ENCODE data around the gene AP4S1.

AP4S1 gene

GRCh38 chr14:31110872-31111271 lies 85.4 kb downstream of the AP4S1 start:
- no peak overlapping the region for H3K27ac Mint-ChIP-seq
- peaks cover 66% of the 10 kb centered on the region for H3K36me3 Mint-ChIP-seq (ENCODE audit: low read depth)
- peaks cover 10% of the 10 kb centered on the region for H3K4me1 Mint-ChIP-seq (ENCODE audit: low read depth)
- H3K9me3 Mint-ChIP-seq: no peaks in the 10 kb centered on the region
- H3K4me3 Mint-ChIP-seq: no peak overlapping the region
- H3K27me3 Mint-ChIP-seq: no peaks in the 10 kb centered on the region

DNA sequence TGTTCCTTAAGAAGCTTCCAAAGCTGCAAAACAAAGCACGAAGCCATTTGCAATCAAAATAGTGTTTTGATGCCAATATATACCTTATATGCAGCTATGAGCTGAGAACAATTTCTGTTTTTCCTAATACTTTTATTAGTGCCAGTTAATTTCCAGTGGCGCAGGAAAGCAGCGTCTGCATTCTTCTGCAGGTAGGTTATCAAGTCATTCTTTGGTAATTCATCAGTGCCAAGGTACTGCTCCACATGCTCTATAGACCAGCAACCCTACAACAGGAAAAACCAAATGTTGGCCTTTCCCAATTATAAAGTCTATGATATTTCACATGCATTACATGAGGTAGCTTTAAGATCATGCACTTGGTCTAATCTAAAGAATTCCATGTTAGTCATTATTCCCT lies 88.3 kb downstream of the AP4S1 start:
- H3K9me3 Mint-ChIP-seq: no peaks in the 10 kb centered on the region

GRCh38 chr14:31118892-31119291 lies 93.4 kb downstream of the AP4S1 start:
- Mint-ChIP-seq H3K36me3 (ENCODE audit: low read depth) (peaks cover 75% of the 10 kb centered on the region), H3K4me1 (ENCODE audit: low read depth) (no peaks in the 10 kb centered on the region)

More for the DNA sequence above, 88.3 kb downstream of the AP4S1 start:
- no peaks in the 10 kb centered on the region for H3K4me1 Mint-ChIP-seq (ENCODE audit: low read depth)
- H3K36me3 Mint-ChIP-seq (ENCODE audit: low read depth): peaks cover 76% of the 10 kb centered on the region
- H3K27ac Mint-ChIP-seq: no peak overlapping the region
- no peaks in the 10 kb centered on the region for H3K27me3 Mint-ChIP-seq
- no peak overlapping the region for H3K4me3 Mint-ChIP-seq

DNA sequence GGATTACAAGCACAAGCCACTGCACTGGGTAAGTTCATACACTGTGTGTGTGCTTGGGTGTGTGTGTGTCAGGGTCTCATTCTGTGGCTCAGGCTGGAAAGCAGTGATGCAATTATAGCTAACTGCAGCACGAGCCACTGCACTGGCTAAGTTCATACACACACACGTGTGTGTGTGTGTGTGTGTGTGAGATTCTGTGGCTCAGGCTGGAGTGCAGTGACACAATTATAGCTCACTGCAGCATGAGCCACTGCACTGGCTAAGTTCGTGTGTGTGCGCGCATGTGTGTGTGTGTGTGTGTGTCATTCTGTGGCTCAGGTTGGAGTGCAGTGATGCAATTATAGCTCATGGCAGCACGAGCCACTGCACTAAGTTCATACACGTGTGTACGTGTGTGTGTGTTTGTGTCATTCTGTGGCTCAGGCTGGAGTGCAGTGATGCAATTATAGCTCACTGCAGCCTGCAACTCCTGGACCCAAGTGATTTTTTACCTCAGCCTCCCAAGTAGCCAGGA lies 96.7 kb downstream of the AP4S1 start:
- H3K27me3 Mint-ChIP-seq: no peaks in the 10 kb centered on the region
- H3K27ac Mint-ChIP-seq: no peak overlapping the region
- peaks cover 65% of the 10 kb centered on the region for H3K36me3 Mint-ChIP-seq (ENCODE audit: low read depth)
- peaks cover 11% of the 10 kb centered on the region for H3K4me1 Mint-ChIP-seq (ENCODE audit: low read depth)
- no peak overlapping the region for H3K4me3 Mint-ChIP-seq
- H3K9me3 Mint-ChIP-seq: no peaks in the 10 kb centered on the region

More at GRCh38 chr14:31118892-31119291, 93.4 kb downstream of the AP4S1 start:
- H3K27ac Mint-ChIP-seq: no peak overlapping the region
- H3K27me3 Mint-ChIP-seq: no peaks in the 10 kb centered on the region
- no peak overlapping the region for H3K4me3 Mint-ChIP-seq
- H3K9me3 Mint-ChIP-seq: no peaks in the 10 kb centered on the region

DNA sequence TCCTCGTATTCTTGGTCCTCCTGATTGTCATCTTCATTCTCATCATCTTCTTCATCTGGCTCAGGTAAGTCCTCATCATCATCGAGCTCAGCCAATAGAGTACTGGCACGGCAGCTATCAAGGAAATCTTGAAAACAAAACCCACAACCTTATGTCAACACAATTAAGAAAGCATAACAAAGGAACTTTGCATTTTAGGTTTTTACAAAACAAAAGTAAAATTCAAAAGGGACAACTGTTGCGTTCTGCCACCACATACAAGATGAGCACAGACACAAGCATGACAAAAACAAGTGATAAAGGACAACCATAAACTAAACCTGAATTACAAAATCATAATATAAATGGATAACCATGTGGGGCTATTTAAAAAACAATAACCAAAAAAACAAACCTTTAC lies 97.5 kb downstream of the AP4S1 start:
- no peaks in the 10 kb centered on the region for H3K9me3 Mint-ChIP-seq
- H3K36me3 Mint-ChIP-seq (ENCODE audit: low read depth): peaks cover 66% of the 10 kb centered on the region
- H3K4me1 Mint-ChIP-seq (ENCODE audit: low read depth): peaks cover 17% of the 10 kb centered on the region
- H3K4me3 Mint-ChIP-seq: no peak overlapping the region
- H3K27ac Mint-ChIP-seq: no peak overlapping the region
- no peaks in the 10 kb centered on the region for H3K27me3 Mint-ChIP-seq

- Mint-ChIP-seq H3K4me3 (no peak overlapping the region), H3K36me3 (ENCODE audit: low read depth) (peaks cover 68% of the 10 kb centered on the region)
Measured at GRCh38 chr14:31124197-31124596, 98.7 kb downstream of the AP4S1 start.

DNA sequence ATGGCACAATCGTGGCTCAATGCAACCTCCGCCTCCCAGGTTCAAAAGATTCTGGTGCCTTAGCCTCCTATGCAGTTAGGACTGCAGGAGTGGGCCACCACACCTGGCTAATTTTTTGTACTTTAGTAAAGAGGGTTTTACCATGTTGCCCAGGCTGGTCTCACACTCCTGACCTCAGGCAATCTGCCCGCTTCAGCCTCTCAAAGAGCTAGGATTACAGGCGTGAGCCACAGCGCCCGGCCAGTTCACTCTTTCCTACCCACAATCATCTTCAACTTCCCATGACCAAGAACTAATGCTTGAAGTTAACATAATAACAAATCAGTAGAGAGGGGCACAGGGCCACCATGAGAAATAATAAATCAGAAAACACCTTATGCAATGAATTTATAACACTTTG lies 99.8 kb downstream of the AP4S1 start:
- H3K36me3 Mint-ChIP-seq (ENCODE audit: low read depth): peaks cover 71% of the 10 kb centered on the region
- H3K4me3 Mint-ChIP-seq: no peak overlapping the region
- no peaks in the 10 kb centered on the region for H3K27me3 Mint-ChIP-seq
- peaks cover 31% of the 10 kb centered on the region for H3K4me1 Mint-ChIP-seq (ENCODE audit: low read depth)
- H3K9me3 Mint-ChIP-seq: no peaks in the 10 kb centered on the region
- H3K27ac Mint-ChIP-seq: no peak overlapping the region

More at GRCh38 chr14:31124197-31124596, 98.7 kb downstream of the AP4S1 start:
- no peaks in the 10 kb centered on the region for H3K27me3 Mint-ChIP-seq
- H3K4me1 Mint-ChIP-seq (ENCODE audit: low read depth): peaks cover 28% of the 10 kb centered on the region
- H3K27ac Mint-ChIP-seq: no peak overlapping the region
- H3K9me3 Mint-ChIP-seq: no peaks in the 10 kb centered on the region

GRCh38 chr14:31126680-31127079 lies 101.2 kb downstream of the AP4S1 start:
- H3K36me3 Mint-ChIP-seq (ENCODE audit: low read depth): peaks cover 76% of the 10 kb centered on the region

GRCh38 chr14:31127690-31128089 lies 102.2 kb downstream of the AP4S1 start:
- H3K9me3 Mint-ChIP-seq: no peaks in the 10 kb centered on the region
- no peaks in the 10 kb centered on the region for H3K27me3 Mint-ChIP-seq
- H3K4me3 Mint-ChIP-seq: no peak overlapping the region
- H3K36me3 Mint-ChIP-seq (ENCODE audit: low read depth): peaks cover 67% of the 10 kb centered on the region
- no peak overlapping the region for H3K27ac Mint-ChIP-seq
- peaks cover 31% of the 10 kb centered on the region for H3K4me1 Mint-ChIP-seq (ENCODE audit: low read depth)

More at GRCh38 chr14:31126680-31127079, 101.2 kb downstream of the AP4S1 start:
- Mint-ChIP-seq H3K9me3 (no peaks in the 10 kb centered on the region), H3K4me3 (no peak overlapping the region), H3K4me1 (ENCODE audit: low read depth) (peaks cover 31% of the 10 kb centered on the region), H3K27ac (no peak overlapping the region), H3K27me3 (no peaks in the 10 kb centered on the region)

DNA sequence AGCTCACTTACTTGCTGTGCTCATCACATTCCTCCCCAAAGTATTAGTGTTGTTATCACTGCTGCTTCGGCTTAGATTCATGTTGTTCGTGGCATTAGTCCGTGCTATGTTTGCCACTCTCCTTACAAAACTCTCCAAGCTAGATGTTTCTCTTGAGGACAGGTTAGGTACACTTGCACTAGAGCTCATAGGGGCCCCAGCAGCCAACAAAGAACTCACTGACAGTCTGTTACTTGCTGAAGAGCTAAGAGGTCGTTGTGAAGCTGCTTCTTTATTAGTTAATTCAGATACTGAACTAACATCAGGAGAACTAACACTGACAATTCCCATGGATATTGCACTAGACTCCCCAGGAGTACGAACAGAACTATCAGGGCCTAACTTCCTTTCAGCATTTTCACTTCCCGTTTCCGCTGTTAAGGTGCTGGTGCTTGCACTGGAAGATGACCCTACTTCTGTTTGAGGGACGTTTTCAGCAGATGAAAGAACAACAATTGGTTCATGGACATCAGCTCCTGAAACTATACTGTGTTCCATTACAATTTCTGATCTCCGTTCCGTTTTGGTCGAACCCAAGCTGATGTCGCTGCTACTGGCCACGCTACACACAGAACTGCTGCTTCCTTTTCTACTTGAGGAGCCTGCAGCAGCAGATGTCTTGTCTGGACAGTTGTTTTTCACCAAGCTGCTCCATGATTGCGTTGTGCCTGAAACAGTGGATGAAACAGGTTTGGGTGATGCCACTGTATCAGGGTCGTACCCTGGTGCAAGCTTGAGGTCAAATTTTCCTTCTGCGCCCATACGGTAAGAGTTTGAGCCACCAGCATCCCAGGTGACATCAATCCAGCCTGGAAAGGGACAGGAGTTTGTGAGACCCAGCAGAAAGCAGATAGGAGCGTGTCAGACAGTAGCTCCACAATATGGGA lies 103.4 kb downstream of the AP4S1 start:
- no peaks in the 10 kb centered on the region for H3K27me3 Mint-ChIP-seq
- H3K36me3 Mint-ChIP-seq (ENCODE audit: low read depth): peaks cover 68% of the 10 kb centered on the region
- H3K9me3 Mint-ChIP-seq: no peaks in the 10 kb centered on the region
- H3K4me3 Mint-ChIP-seq: no peak overlapping the region
- peak overlapping the region; percentile 11 for H3K27ac Mint-ChIP-seq
- peaks cover 31% of the 10 kb centered on the region for H3K4me1 Mint-ChIP-seq (ENCODE audit: low read depth)

GRCh38 chr14:31133133-31133532 lies 107.7 kb downstream of the AP4S1 start:
- Mint-ChIP-seq H3K27me3 (no peaks in the 10 kb centered on the region), H3K36me3 (ENCODE audit: low read depth) (peaks cover 64% of the 10 kb centered on the region), H3K27ac (no peak overlapping the region), H3K4me3 (no peak overlapping the region), H3K4me1 (ENCODE audit: low read depth) (peaks cover 12% of the 10 kb centered on the region), H3K9me3 (no peaks in the 10 kb centered on the region)

- Mint-ChIP-seq H3K4me3 (no peak overlapping the region), H3K9me3 (no peaks in the 10 kb centered on the region), H3K4me1 (ENCODE audit: low read depth) (no peaks in the 10 kb centered on the region), H3K27me3 (no peaks in the 10 kb centered on the region), H3K27ac (no peak overlapping the region), H3K36me3 (ENCODE audit: low read depth) (peaks cover 54% of the 10 kb centered on the region)
Measured at GRCh38 chr14:31137214-31137889, 111.9 kb downstream of the AP4S1 start.

- H3K4me3 Mint-ChIP-seq: no peak overlapping the region
Measured at GRCh38 chr14:31138301-31138700, 112.9 kb downstream of the AP4S1 start.

GRCh38 chr14:31139301-31139847 lies 113.9 kb downstream of the AP4S1 start:
- H3K4me3 Mint-ChIP-seq: no peak overlapping the region
- peaks cover 47% of the 10 kb centered on the region for H3K36me3 Mint-ChIP-seq (ENCODE audit: low read depth)
- no peaks in the 10 kb centered on the region for H3K27me3 Mint-ChIP-seq
- H3K4me1 Mint-ChIP-seq (ENCODE audit: low read depth): no peaks in the 10 kb centered on the region
- H3K9me3 Mint-ChIP-seq: no peaks in the 10 kb centered on the region
- no peak overlapping the region for H3K27ac Mint-ChIP-seq

More at GRCh38 chr14:31138301-31138700, 112.9 kb downstream of the AP4S1 start:
- H3K27ac Mint-ChIP-seq: no peak overlapping the region
- no peaks in the 10 kb centered on the region for H3K9me3 Mint-ChIP-seq
- no peaks in the 10 kb centered on the region for H3K27me3 Mint-ChIP-seq
- peaks cover 49% of the 10 kb centered on the region for H3K36me3 Mint-ChIP-seq (ENCODE audit: low read depth)
- no peaks in the 10 kb centered on the region for H3K4me1 Mint-ChIP-seq (ENCODE audit: low read depth)

Data from stimulated activated naive CD8-positive, alpha-beta T cell treated with anti-CD3 and anti-CD28 coated beads, Interleukin-15, Interleukin-2, amounts not matched to agents 100 ng/mL and 50 ng/mL, for 24 hours (primary cell).